ENCODE measurements around the gene TIE1.

TIE1 gene

DNA sequence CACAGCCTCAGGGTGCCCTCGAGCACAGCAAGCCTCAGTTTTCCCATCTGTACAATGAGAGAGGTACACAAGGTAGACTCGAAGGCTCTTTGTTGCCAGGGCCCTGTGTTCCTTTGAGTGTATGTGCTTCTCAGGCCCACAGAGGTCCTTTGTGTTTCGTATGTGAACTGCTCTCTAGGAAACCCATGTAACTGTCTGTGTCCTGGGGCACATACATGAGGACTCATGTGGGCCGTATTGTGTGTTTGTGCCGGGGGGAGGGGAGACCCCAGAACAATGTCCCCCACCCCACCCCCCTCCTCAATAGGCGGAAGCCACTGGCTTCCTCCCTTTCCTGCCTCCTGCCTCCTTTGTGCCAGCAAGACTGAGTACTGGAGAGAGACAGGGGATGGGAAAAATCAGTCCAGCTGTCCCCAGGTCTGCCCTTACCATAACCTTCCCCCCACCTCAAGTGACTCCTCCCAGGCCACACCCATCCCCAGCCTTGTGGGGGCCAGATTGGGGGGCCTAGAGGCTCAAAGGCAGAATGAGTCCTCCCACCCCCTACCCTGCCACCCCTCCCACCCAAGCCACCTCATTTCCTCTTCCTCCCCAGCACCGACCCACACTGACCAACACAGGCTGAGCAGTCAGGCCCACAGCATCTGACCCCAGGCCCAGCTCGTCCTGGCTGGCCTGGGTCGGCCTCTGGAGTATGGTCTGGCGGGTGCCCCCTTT is at the start of gene TIE1:
TSS of gene TIE1 (plus strand) at position 605 of the 717 bp plus-strand sequence. CDS start at position 695, 90 bp downstream.
- no peak for DNase-seq (ENCODE audit: low spot score)

DNA sequence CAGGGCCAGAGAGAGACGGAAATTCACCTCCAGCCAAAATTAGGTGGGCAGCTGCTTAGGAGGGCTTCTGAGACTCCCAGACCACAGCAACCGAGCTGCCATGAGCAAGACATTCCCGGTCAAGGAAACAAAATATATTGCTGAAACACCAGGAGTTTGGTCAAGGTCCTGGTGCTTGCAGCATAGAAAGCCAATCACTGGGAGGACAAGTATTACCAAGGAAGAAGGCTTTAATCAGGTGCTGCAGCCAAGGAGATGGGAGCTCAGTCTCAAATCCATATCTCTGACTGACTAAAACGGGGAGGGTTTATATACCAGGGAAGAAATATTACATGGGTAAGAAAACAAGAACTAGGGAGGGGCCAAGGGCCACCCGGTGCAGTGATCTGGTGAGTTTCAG is 49.8 kb upstream of the TIE1 start:
- DNase-seq (ENCODE audit: low spot score) = no peak

GRCh38 chr1:43252225-43252624 is 48.6 kb upstream of the TIE1 start:
- no peak for DNase-seq (ENCODE audit: low spot score)

DNA sequence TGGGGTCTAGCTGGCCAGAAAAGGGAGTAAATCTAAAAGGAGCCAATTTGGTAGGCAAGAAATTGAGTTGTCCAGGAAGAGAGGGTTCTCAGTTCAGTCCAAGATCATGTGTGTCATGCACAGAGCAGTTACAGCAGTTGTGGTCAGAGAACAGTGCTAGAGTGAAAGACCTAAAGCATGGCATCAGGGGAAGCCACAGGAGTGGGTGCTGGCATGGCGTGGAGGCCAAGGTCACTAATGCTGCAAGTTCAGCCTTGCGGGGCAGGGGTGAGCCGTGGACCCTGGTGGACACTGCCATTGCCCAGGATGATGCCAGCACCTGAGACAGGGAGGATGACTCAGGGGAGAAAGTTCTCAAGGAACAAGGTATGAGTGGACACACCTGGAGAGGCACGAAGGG is 47.6 kb upstream of the TIE1 start:
- no peak for DNase-seq (ENCODE audit: low spot score)

- DNase-seq (ENCODE audit: low spot score) = no peak
Measured at GRCh38 chr1:43253876-43254275, 46.9 kb upstream of the TIE1 start.

DNA sequence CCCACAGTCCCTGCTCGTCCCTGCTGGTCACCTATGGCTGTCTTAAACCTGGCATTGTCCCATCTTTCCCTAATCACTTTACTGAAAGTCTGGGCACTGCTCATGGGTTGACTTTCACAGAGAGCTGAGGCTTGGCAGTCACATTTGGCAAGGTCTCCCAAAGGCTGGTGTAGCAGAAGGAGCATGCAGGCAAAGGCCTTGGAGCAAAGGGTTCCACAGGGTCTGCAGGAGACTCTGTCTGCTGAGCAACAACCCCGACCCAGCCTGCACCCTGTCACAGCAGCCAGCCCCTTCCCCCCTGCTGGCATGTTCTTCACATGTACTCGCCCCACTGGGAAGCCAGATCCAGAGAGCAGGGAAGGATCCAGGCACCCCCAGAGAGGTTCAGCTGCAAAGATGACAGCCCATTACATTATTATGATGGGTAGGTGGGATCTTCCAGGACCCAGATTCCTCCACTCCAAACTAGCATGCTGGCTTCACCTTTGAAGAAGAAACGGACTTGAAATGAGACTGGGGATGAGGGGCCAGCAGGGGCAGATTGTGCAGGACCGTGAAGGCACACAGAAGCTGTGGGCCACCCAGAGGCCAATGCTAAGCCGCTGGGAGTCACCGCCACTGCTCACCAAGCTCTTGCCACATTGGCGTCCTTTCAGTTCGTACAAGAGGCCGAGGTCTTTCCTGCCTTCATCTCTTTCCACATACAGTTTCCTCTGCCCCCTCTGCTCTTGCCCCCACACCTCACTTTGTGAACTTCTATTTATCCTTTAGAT is 45.2 kb upstream of the TIE1 start:
- no peak for DNase-seq (ENCODE audit: low spot score)

GRCh38 chr1:43256675-43257570 is 43.9 kb upstream of the TIE1 start:
- DNase-seq (ENCODE audit: low spot score) = peak; percentile 58

GRCh38 chr1:43258370-43258769 is 42.4 kb upstream of the TIE1 start:
- no peak for DNase-seq (ENCODE audit: low spot score)

GRCh38 chr1:43265431-43265830 is 35.4 kb upstream of the TIE1 start:
- no peak for DNase-seq (ENCODE audit: low spot score)

DNA sequence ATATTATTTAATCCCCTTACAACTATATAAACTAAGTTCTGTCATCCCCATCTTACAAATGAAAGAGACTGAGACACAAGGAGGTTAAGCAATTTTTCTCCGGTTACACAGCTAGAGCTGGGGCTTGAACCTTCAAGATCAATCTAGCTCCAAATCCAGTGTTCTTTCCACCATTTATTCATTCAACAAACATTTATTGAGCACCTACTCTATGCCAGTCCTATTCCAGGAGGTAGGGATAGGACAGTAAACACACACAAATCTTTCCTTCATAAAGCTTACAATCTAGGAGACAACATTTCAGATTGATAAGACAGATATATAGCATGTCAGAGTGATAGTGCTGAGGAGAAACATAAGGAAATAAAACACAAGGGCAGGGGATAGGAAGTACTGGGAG is 33.9 kb upstream of the TIE1 start:
- DNase-seq (ENCODE audit: low spot score) = no peak

DNA sequence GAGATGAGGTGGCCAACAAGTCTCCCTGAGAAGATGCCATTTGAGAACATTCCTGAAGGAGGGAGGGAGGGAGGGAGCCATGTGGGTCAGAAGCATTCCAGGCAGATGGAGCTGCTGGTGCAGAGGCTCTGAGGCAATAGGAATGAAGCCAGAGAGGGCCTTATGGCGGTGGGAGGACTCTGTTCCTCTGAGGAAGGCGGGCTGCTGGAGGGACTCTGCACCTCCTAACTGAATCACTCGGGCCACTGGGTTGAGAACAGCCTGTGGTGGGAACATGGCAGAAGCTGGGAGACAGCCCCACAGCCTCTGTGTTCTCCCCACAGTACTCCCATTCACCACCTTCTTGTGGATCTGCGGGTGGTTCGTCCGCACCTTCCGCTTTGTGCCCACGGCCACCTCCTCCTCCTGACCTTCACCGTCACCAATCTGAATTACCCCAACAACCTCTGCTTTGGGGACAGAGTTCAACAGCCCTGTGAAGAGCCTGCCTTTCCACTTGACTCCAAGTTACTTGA is 33.4 kb upstream of the TIE1 start:
- no peak for DNase-seq (ENCODE audit: low spot score)

GRCh38 chr1:43267818-43268425 is 32.9 kb upstream of the TIE1 start:
- DNase-seq (ENCODE audit: low spot score) = no peak

DNA sequence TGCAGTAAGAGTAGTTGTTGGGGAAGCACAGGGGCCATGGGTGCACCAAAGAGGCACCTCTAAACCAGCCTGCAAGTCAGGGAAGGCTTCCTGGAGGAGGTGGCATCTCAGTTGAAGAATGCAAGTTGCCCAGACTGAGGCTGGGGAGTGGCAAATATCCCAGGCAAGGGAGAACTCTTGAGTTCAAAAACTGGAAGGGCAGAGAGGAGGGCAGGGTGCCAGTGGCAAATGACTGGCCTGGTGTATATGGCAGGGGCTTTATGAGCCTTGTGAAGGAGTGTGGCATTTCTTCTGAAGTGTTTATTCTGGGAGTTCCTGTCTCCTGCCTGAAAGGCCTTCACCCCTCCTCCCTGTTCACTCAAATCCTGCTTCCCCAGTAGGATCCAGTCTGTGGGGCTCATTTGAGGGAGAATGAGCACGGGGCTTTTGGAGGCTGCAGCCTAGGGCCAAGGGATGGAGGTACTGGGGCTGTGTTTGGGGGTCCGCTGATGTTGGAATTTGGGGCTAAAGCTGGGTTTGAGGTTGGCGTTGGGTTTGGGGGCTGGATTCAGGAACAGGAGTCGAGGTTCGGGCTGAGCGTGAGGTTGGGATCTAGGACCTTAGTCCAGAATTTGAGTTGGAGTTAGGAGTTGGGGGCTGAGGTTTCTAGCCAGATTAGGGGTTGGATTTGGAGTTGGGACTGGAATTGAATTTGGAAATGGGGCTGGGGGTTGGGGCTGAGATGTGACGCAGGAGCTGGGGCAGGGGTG is 31.0 kb upstream of the TIE1 start, which contains the start of gene TMEM125:
TSS of gene TMEM125 (plus strand) at position 357 of the 749 bp plus-strand sequence. CDS start 2,740 bp downstream, outside the sequence.
- peak; percentile 33 for DNase-seq (ENCODE audit: low spot score)

- peak; percentile 91 for DNase-seq (ENCODE audit: low spot score)
Measured at GRCh38 chr1:43270421-43271095, 30.2 kb upstream of the TIE1 start.

GRCh38 chr1:43271186-43272118 is 29.3 kb upstream of the TIE1 start:
- no peak for DNase-seq (ENCODE audit: low spot score)

DNA sequence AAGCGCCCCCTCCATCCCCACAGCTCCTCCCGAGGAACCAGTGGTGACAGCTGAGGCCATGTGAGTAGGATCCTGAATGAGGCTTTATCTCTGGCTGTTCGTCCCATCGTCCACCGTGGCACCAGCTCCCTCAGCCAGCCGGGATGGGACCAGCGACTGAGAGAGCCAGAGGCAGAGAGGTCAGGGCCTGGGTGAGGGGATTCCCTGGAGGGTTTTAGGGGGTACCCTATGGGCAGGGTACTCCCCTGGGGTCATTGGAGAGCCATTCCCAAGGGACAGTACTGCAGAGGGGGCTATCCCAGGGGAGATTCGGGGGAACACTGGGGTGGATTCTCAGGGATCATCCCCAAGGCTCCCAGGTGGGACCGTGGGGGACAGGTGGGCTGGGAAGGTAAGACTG is 28.6 kb upstream of the TIE1 start:
- DNase-seq (ENCODE audit: low spot score) = no peak

DNA sequence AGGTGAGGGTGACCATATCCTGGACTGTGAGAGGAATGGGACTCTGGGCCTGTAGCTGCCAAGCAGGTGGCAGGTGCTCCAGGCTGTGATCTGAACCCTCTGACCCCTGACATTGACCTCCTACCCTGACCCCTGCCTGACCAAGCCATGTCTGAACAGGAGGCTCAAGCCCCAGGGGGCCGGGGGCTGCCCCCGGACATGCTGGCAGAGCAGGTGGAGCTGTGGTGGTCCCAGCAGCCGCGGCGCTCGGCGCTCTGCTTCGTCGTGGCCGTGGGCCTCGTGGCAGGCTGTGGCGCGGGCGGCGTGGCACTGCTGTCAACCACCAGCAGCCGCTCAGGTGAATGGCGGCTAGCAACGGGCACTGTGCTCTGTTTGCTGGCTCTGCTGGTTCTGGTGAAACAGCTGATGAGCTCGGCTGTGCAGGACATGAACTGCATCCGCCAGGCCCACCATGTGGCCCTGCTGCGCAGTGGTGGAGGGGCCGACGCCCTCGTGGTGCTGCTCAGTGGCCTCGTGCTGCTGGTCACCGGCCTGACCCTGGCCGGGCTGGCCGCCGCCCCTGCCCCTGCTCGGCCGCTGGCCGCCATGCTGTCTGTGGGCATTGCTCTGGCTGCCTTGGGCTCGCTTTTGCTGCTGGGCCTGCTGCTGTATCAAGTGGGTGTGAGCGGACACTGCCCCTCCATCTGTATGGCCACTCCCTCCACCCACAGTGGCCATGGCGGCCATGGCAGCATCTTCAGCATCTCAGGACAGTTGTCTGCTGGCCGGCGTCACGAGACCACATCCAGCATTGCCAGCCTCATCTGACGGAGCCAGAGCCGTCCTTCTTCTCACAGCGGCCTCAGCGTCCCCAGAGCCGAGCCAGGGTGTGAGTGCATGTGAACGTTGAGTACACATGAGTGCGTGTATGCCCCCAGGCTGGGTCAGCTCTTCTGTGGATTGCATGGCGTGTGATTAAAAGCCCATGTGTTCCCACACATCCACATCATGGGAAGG is 27.9 kb upstream of the TIE1 start:
- no peak for DNase-seq (ENCODE audit: low spot score)

DNA sequence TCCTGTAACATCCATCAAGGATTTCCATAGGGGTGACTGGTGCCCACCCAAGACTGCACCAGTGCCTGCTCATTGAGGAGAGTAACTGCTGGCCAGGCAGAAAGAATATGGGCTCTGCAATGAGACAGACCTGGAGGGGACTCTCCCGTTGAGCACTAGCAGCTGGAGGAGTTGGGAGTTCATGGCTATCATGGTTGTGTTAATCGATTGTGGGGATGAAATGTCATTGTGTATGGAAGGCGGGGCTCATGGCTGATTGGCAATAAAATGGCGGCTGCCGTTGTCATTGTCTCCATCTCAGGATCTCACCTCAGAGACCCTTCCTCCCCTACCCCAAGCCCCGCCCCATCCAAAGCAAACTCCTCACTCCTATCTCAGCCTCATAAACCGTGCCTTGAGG is 27.1 kb upstream of the TIE1 start:
- no peak for DNase-seq (ENCODE audit: low spot score)
